ENCODE data around the gene ZPLD1. TPM values are rescaled to one million over a fixed set of nuclear protein-coding genes. Genes with fewer than 3 reads are reported as not detected.

ZPLD1 gene
- total and polyA plus RNA-seq, 2 of the 4 experiments (the other 2 are of a cell fraction), result under 0.01 to 0.03 TPM

GRCh38 chr3:102473648-102474047 lies 38.8 kb downstream of the ZPLD1 start:
- CTCF ChIA-PET, result no interaction called here
- in situ Hi-C loops (cut with MboI; ENCODE audit: low sequenced_read_pairs), result no loop called here
- intact Hi-C loops (cut with micrococcal nuclease), result no loop called here

More at GRCh38 chr3:102473648-102474047, 38.8 kb downstream of the ZPLD1 start:
- Histone ChIP-seq H3K4me2 (ENCODE audit: low read depth, low read length) (no peak overlapping the region), H4K20me1 (ENCODE audit: insufficient read depth, low read length) (no peaks in the 10 kb centered on the region), H2BK15ac (ENCODE audit: low read depth, low read length) (no peak overlapping the region), H3K36me3 (ENCODE audit: control insufficient read depth, insufficient read depth, low read length) (no peaks in the 10 kb centered on the region), H3K4me1 (ENCODE audit: control insufficient read depth, insufficient read depth, low read length) (no peaks in the 10 kb centered on the region), H2BK5ac (ENCODE audit: low read depth, low read length, poor library complexity, severe bottlenecking) (no peak overlapping the region), H2AK5ac (ENCODE audit: low read depth, low read length) (no peak overlapping the region), H2BK120ac (ENCODE audit: low read depth, low read length) (no peak overlapping the region), H4K8ac (ENCODE audit: low read depth in 2 of 2, low read length in 2 of 2) (no peak overlapping the region), H4K5ac (ENCODE audit: low read depth, low read length) (no peak overlapping the region), H3K27ac (ENCODE audit: insufficient read depth, low read length) (no peak overlapping the region), H3K14ac (replicated peaks; ENCODE audit: low read depth, low read length) (no peak overlapping the region), H2BK20ac (ENCODE audit: low read depth, low read length) (no peak overlapping the region), H3K79me1 (ENCODE audit: low read depth in 1 of 2, low read length in 2 of 2) (no peaks in the 10 kb centered on the region), H2AFZ (replicated peaks; ENCODE audit: low read length, poor library complexity) (no peak overlapping the region), H4K91ac (ENCODE audit: insufficient read depth, low read depth, low read length) (no peak overlapping the region), H3K23ac (ENCODE audit: low read depth, low read length) (no peak overlapping the region), H3K18ac (ENCODE audit: low read depth, low read length) (no peak overlapping the region), H2AK9ac (replicated peaks; ENCODE audit: low read depth, low read length, poor library complexity) (no peak overlapping the region), H3K27me3 (ENCODE audit: control insufficient read depth, insufficient read depth, low read length) (no peaks in the 10 kb centered on the region; the same call in 1 of the 2 replicates), H3K4me3 (ENCODE audit: insufficient read depth, low read depth, low read length) (no peak overlapping the region), H3K9ac (ENCODE audit: low read depth, low read length) (no peak overlapping the region), H3K4ac (ENCODE audit: low read depth, low read length) (no peak overlapping the region), H3K9me1 (ENCODE audit: insufficient read depth, low read length) (no peaks in the 10 kb centered on the region), H3K9me3 (ENCODE audit: control insufficient read depth, insufficient read depth, low read length) (no peaks in the 10 kb centered on the region), H3K56ac (ENCODE audit: extremely low read depth, insufficient read depth, low read length) (no peak overlapping the region)
- ATAC-seq (ENCODE audit: low read depth) (no peak), DNase-seq (no peak)
- dilution Hi-C loops (cut with HindIII; ENCODE audit: low sequenced_read_pairs, unreplicated experiment), result no loop called here
- POLR2A ChIA-PET (ENCODE audit: unreplicated experiment), result no interaction called here
- no TSS peak for BruUV-seq (replicated peaks)
- peak; percentile 55 for TF ChIP-seq MAFK (IDR thresholded peaks at IDR 0.05; ENCODE audit: low read depth, low read length)
- no peak for TF ChIP-seq CHD1 (IDR thresholded peaks at IDR 0.05; ENCODE audit: low read depth, low read length)
